Loucy (cell line): ENCODE measurements around the gene FOXP1.

ENCODE experiments used
- CTCF ChIP-seq: fragments of 200-600 bp; sonication (generic); conservative IDR thresholded peaks from 2 replicates; pipeline ENCODE4 v1.5.1; 2014; ENCODE audit warnings: mild to moderate bottlenecking, antibody characterized with exemption, low read length
- EZH2phosphoT487 ChIP-seq: fragments of 200-600 bp; IDR thresholded peaks from 2 replicates; pipeline ENCODE4 v1.6.1; 2018; ENCODE audit warnings: antibody characterized with exemption, mild to moderate bottlenecking, moderate library complexity, borderline replicate concordance

- no peak for TF ChIP-seq EZH2phosphoT487
- no peak for TF ChIP-seq CTCF
Measured at GRCh38 chr3:70943886-70944285, 639.6 kb downstream of the FOXP1 start.
